GM12878 (cell line): Measurements from ENCODE around the gene DACH1.

ENCODE experiments used
- CEBPB ChIP-seq, 2 experiments: fragments of 150-350 bp in 1 of 2; IDR thresholded peaks; 2 replicates each; pipeline ENCODE4 v1.6.1; 2012 to 2014; ENCODE audit warnings: low read depth in 2 of 2, low read length in 2 of 2, borderline replicate concordance in 1 of 2, inconsistent platforms in 1 of 2
- GATAD2B ChIP-seq: fragments of 450-650 bp; conservative IDR thresholded peaks from 2 replicates; pipeline ENCODE4 v1.6.1; 2017; ENCODE audit warnings: low read depth, mild to moderate bottlenecking, moderate library complexity
- HDAC6 ChIP-seq: fragments of 200-600 bp; sonication (generic); IDR thresholded peaks from one replicate; pipeline ENCODE4 v1.8.0; 2017; ENCODE audit warnings: antibody characterized with exemption; ENCODE audit not compliant: unreplicated experiment
- IKZF1 ChIP-seq: fragments of 450-650 bp; conservative IDR thresholded peaks from 2 replicates; pipeline ENCODE4 v1.6.1; 2017; ENCODE audit warnings: antibody characterized with exemption, mild to moderate bottlenecking
- NFYB ChIP-seq: IDR thresholded peaks from 2 replicates; pipeline ENCODE4 v1.6.1; 2011; ENCODE audit warnings: low read depth, mild to moderate bottlenecking, low read length, improper control_type of control experiment, moderate library complexity; ENCODE audit not compliant: insufficient read depth
- POLR2A ChIP-seq: IDR thresholded peaks from 2 replicates; pipeline ENCODE4 v1.6.1; 2011; ENCODE audit warnings: low read depth, mild to moderate bottlenecking, low read length
- RAD21 ChIP-seq: IDR thresholded peaks from 2 replicates; pipeline ENCODE4 v1.6.1; 2011; ENCODE audit warnings: mild to moderate bottlenecking, low read depth, low read length, moderate library complexity; ENCODE audit not compliant: insufficient read depth
- RFX5 ChIP-seq: IDR thresholded peaks from 2 replicates; pipeline ENCODE4 v1.6.1; 2011; ENCODE audit warnings: low read depth, low read length, improper control_type of control experiment
- TARDBP ChIP-seq: IDR thresholded peaks from 2 replicates; pipeline ENCODE4 v1.6.1; 2016; ENCODE audit warnings: borderline replicate concordance
- USF2 ChIP-seq: IDR thresholded peaks from 2 replicates; pipeline ENCODE4 v1.6.1; 2011; ENCODE audit warnings: low read depth, low read length, improper control_type of control experiment, borderline replicate concordance
- TF ChIP-seq, protein P1 (sequence below), 3 experiments: IDR thresholded peaks in 2 of 3; conservative IDR thresholded peaks in 1 of 3; 2 replicates each; pipeline ENCODE4 v1.5.1; 2011; ENCODE audit warnings: low read depth in 3 of 3, low read length in 3 of 3, mild to moderate bottlenecking in 3 of 3, control low read depth in 2 of 3, moderate library complexity in 2 of 3, inconsistent platforms in 1 of 3, mixed read lengths in 1 of 3; ENCODE audit not compliant: control insufficient read depth in 2 of 3, insufficient read depth in 1 of 3; ENCODE audit errors: extremely low read depth in 1 of 3
- TF ChIP-seq, protein P2 (sequence below): IDR thresholded peaks from 2 replicates; pipeline ENCODE4 v1.6.1; 2012; ENCODE audit warnings: mild to moderate bottlenecking, low read depth, low read length

- TF ChIP-seq POLR2A (no peak), IKZF1 (no peak), USF2 (no peak), RAD21 (no peak), TARDBP (no peak), RFX5 (no peak), NFYB (no peak), HDAC6 (no peak), GATAD2B (no peak), CEBPB (IDR thresholded peaks at IDR 0.05; ENCODE audit: borderline replicate concordance in 1 of 2, low read depth in 2 of 2, low read length in 2 of 2) (no peak)
- TF ChIP-seq, protein P1, sequence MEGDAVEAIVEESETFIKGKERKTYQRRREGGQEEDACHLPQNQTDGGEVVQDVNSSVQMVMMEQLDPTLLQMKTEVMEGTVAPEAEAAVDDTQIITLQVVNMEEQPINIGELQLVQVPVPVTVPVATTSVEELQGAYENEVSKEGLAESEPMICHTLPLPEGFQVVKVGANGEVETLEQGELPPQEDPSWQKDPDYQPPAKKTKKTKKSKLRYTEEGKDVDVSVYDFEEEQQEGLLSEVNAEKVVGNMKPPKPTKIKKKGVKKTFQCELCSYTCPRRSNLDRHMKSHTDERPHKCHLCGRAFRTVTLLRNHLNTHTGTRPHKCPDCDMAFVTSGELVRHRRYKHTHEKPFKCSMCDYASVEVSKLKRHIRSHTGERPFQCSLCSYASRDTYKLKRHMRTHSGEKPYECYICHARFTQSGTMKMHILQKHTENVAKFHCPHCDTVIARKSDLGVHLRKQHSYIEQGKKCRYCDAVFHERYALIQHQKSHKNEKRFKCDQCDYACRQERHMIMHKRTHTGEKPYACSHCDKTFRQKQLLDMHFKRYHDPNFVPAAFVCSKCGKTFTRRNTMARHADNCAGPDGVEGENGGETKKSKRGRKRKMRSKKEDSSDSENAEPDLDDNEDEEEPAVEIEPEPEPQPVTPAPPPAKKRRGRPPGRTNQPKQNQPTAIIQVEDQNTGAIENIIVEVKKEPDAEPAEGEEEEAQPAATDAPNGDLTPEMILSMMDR (IDR thresholded peaks at IDR 0.05 in 2 of 3, conservative IDR thresholded peaks at IDR 0.05 in 1 of 3; ENCODE audit: control insufficient read depth in 2 of 3, extremely low read depth in 1 of 3, insufficient read depth in 1 of 3, low read depth in 3 of 3, low read length in 3 of 3) = no peak
- TF ChIP-seq, protein P2, sequence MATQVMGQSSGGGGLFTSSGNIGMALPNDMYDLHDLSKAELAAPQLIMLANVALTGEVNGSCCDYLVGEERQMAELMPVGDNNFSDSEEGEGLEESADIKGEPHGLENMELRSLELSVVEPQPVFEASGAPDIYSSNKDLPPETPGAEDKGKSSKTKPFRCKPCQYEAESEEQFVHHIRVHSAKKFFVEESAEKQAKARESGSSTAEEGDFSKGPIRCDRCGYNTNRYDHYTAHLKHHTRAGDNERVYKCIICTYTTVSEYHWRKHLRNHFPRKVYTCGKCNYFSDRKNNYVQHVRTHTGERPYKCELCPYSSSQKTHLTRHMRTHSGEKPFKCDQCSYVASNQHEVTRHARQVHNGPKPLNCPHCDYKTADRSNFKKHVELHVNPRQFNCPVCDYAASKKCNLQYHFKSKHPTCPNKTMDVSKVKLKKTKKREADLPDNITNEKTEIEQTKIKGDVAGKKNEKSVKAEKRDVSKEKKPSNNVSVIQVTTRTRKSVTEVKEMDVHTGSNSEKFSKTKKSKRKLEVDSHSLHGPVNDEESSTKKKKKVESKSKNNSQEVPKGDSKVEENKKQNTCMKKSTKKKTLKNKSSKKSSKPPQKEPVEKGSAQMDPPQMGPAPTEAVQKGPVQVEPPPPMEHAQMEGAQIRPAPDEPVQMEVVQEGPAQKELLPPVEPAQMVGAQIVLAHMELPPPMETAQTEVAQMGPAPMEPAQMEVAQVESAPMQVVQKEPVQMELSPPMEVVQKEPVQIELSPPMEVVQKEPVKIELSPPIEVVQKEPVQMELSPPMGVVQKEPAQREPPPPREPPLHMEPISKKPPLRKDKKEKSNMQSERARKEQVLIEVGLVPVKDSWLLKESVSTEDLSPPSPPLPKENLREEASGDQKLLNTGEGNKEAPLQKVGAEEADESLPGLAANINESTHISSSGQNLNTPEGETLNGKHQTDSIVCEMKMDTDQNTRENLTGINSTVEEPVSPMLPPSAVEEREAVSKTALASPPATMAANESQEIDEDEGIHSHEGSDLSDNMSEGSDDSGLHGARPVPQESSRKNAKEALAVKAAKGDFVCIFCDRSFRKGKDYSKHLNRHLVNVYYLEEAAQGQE = no peak
Measured at GRCh38 chr13:71587817-71588216, 279.2 kb downstream of the DACH1 start.
